Measurements from ENCODE around the gene SUSD6. TPM values are rescaled to one million over a fixed set of nuclear protein-coding genes. Genes with fewer than 3 reads are reported as not detected.

The SUSD6 gene
- total and polyA plus RNA-seq, 2 donors (not counting 1 experiment from before 2014, with no cell fraction given): 62.3 to 97.8 TPM

GRCh38 chr14:69701857-69702256, 90.5 kb downstream of the SUSD6 start:
- 0% methylated on average over 1 of the region's 3 CpGs for WGBS (ENCODE audit: insufficient coverage)
- H3K4me3 Mint-ChIP-seq: no peak overlapping the region

More at GRCh38 chr14:69701857-69702256, 90.5 kb downstream of the SUSD6 start:
- no peaks in the 10 kb centered on the region for H3K9me3 ChIP-seq (ENCODE audit: control extremely low read depth in 1 of 3, control insufficient read depth in 2 of 3, insufficient read depth in 1 of 3, low read length in 2 of 3)
- peaks cover 50 to 53% of the 10 kb centered on the region in 2 donors for H3K4me1 ChIP-seq (ENCODE audit: control insufficient read depth in 2 of 2, insufficient read depth in 2 of 2, low read length in 2 of 2)
- peaks cover 3 to 31% of the 10 kb centered on the region in 2 experiments for H3K36me3 ChIP-seq (replicated peaks in 1 of 2; ENCODE audit: control extremely low read depth in 1 of 2, control insufficient read depth in 1 of 2, extremely low read depth in 1 of 2, insufficient read depth in 2 of 2, low read length in 1 of 2)
- peak overlapping the region; percentile 56 for H3K27ac Mint-ChIP-seq
- ChIA-PET CTCF (interaction anchor here (0.6 kb wide), 1 partner anchor 57 kb away, joined by 3 read pairs; no protein-coding TSS in a partner anchor), POLR2A (no interaction called here)
- peak overlapping the region in 1 of 2 donors; percentile 57 for H3K27ac ChIP-seq (ENCODE audit: low read length in 2 of 2)
- ATAC-seq (ENCODE audit: low read depth) (no peak), DNase-seq (no peak)
- peaks cover 69% of the 10 kb centered on the region for H4K20me1 ChIP-seq (ENCODE audit: control insufficient read depth, insufficient read depth, low read length, poor library complexity, severe bottlenecking)
- H3K79me2 ChIP-seq (ENCODE audit: control insufficient read depth, insufficient read depth, low read length): peaks cover 99% of the 10 kb centered on the region
- TF ChIP-seq EZH2 (IDR thresholded peaks at IDR 0.05; ENCODE audit: borderline replicate concordance, insufficient read depth, low read depth, low read length, poor library complexity, severe bottlenecking) (no peak), CTCF (IDR thresholded peaks at IDR 0.05) (no peak)
- H3K27me3 Mint-ChIP-seq: no peaks in the 10 kb centered on the region
- no peaks in the 10 kb centered on the region for H3K9me3 Mint-ChIP-seq (ENCODE audit: insufficient read depth)
- H3K27me3 ChIP-seq (replicated peaks in 1 of 4; ENCODE audit: control extremely low read depth in 1 of 4, control insufficient read depth in 3 of 4, insufficient read depth in 4 of 4, low read length in 3 of 4): no peaks in the 10 kb centered on the region
- no peak overlapping the region for H3K9ac ChIP-seq (ENCODE audit: low read length)
- H3K4me2 ChIP-seq (replicated peaks; ENCODE audit: low read depth, low read length, poor library complexity, severe bottlenecking): peak overlapping the region; percentile 9
- peaks cover 77% of the 10 kb centered on the region for H3K4me1 Mint-ChIP-seq
- H2AFZ ChIP-seq (ENCODE audit: insufficient read depth, low read depth, low read length, poor library complexity, severe bottlenecking): no peak overlapping the region
- H3K4me3 ChIP-seq (ENCODE audit: control extremely low read depth in 1 of 5, extremely low read depth in 1 of 5, insufficient read depth in 1 of 5, low read depth in 2 of 5, low read length in 4 of 5): no peak overlapping the region
- intact Hi-C loops (cut with micrococcal nuclease): no loop called here

Measured in B cell (primary cell).